Lower leg skin (tissue), 4 donors: ENCODE results near the gene PHF12. TPM values are rescaled to one million over a fixed set of nuclear protein-coding genes. Genes with fewer than 3 reads are reported as not detected.

Experiments used
- DNase-seq, 2 donors: peaks; one replicate each; pipeline ENCODE4 v3.0.0-alpha.2; 2019; ENCODE audit warnings: low spot score in 2 of 2
- H3K4me3 ChIP-seq: fragments of 200-600 bp; sonication (generic); 2 replicates; pipeline ENCODE4 v1.5.1; 2017; ENCODE audit warnings: mild to moderate bottlenecking, low read depth; ENCODE audit not compliant: poor library complexity, severe bottlenecking
- CTCF ChIP-seq, 3 donors: fragments of 450-650 bp; IDR thresholded peaks; one replicate each; pipeline ENCODE4 v1.5.1; 2016; ENCODE audit warnings: antibody characterized with exemption in 3 of 3, mild to moderate bottlenecking in 3 of 3, moderate library complexity in 2 of 3
- POLR2A ChIP-seq, 2 donors: fragments of 450-650 bp; IDR thresholded peaks; one replicate each; pipeline ENCODE4 v1.6.1; 2016 to 2017; ENCODE audit warnings: antibody characterized with exemption in 2 of 2, mild to moderate bottlenecking in 1 of 2, moderate library complexity in 1 of 2
- WGBS, 2 donors: methylation state at CpG; one replicate each; pipeline ENCODE4 v1.1.5; 2018; 5-methylcytosine and 5-hydroxymethylcytosine counted together
- intact Hi-C: fragments of 100-400 bp; cut with DNase I; formaldehyde crosslinking; loops from one replicate; pipeline ENCODE4 v1.15.0; 2023; ENCODE audit warnings: low total_unique reads
- total RNA-seq, 4 donors: library from RNA; depleted of rRNA; stranded (reverse); fragments of >200 nt; gene quantifications; one replicate each; pipeline ENCODE4 v1.1.0, GENCODE V29; 2016

The PHF12 gene
- 10 to 100 TPM; 24.4 to 52.9 (median 42.7) TPM for total RNA-seq

GRCh38 chr17:28951428-28951990 lies at the start of gene PHF12:
TSS of gene PHF12 (minus strand) at chr17:28951518. CDS start at chr17:28950960, 558 bp downstream.
- WGBS, 2 donors = 0% methylated on average over 23 to 37 of the region's 51 CpGs
- TF ChIP-seq CTCF (IDR thresholded peaks at IDR 0.05) (no peak), POLR2A (IDR thresholded peaks at IDR 0.05) (peak in 1 of 2 donors; percentile 71)
- intact Hi-C loops = no loop called here
- DNase-seq = peak; percentile 100
- H3K4me3 ChIP-seq = peak within 1 kb of the TSS; percentile 68

- DNase-seq = no peak
- intact Hi-C loops = no loop called here
- 81 to 82% methylated on average over 5 of the region's 5 CpGs for WGBS, 2 donors
- H3K4me3 ChIP-seq = no peak overlapping the region
- no peak for TF ChIP-seq POLR2A (IDR thresholded peaks at IDR 0.05)
Measured at GRCh38 chr17:29000973-29001372, 49.7 kb upstream of the PHF12 start.

- no peak overlapping the region for H3K4me3 ChIP-seq
- WGBS, 2 donors = 41 to 54% methylated on average over 5 of the region's 5 CpGs
- intact Hi-C loops = no loop called here
- no peak for DNase-seq
- TF ChIP-seq POLR2A (IDR thresholded peaks at IDR 0.05) (no peak), CTCF (IDR thresholded peaks at IDR 0.05) (no peak)
Measured at GRCh38 chr17:28999206-28999605, 47.9 kb upstream of the PHF12 start.

GRCh38 chr17:28997806-28998205 lies 46.5 kb upstream of the PHF12 start:
- no peak overlapping the region for H3K4me3 ChIP-seq
- TF ChIP-seq CTCF (IDR thresholded peaks at IDR 0.05) = no peak
- DNase-seq = no peak
- intact Hi-C loops = no loop called here
- WGBS, 2 donors = 95 to 97% methylated on average over 1 of the region's 1 CpG

GRCh38 chr17:28996554-28997096 lies 45.3 kb upstream of the PHF12 start:
- TF ChIP-seq CTCF (IDR thresholded peaks at IDR 0.05) (no peak), POLR2A (IDR thresholded peaks at IDR 0.05) (no peak)
- no peak overlapping the region for H3K4me3 ChIP-seq
- 48 to 71% methylated on average over 5 of the region's 5 CpGs for WGBS, 2 donors
- intact Hi-C loops = no loop called here
- no peak for DNase-seq

- intact Hi-C loops = no loop called here
- 87 to 91% methylated on average over 13 of the region's 13 CpGs for WGBS, 2 donors
- no peak overlapping the region for H3K4me3 ChIP-seq
- TF ChIP-seq CTCF (IDR thresholded peaks at IDR 0.05) (no peak), POLR2A (IDR thresholded peaks at IDR 0.05) (no peak)
- DNase-seq = no peak
Measured at GRCh38 chr17:28993645-28994426, 42.5 kb upstream of the PHF12 start.
